ENCODE data around the gene FBXL14.

GRCh38 chr12:1616233-1617066 lies 22.1 kb upstream of the FBXL14 start:
- TF ChIP-seq CTCF (IDR thresholded peaks at IDR 0.05) = no peak
- TF ChIP-seq EP300 (IDR thresholded peaks at IDR 0.05) = no peak
- no peak for TF ChIP-seq POLR2A (IDR thresholded peaks at IDR 0.05)

All from gastroesophageal sphincter (tissue), 3 donors.